ENCODE data around the gene TMEM256.
"Not testable (repeated sequence)": the region's sequence is repeated elsewhere in the genome, so short reads cannot be mapped to it uniquely, and the experiment has no call there.

DNA sequence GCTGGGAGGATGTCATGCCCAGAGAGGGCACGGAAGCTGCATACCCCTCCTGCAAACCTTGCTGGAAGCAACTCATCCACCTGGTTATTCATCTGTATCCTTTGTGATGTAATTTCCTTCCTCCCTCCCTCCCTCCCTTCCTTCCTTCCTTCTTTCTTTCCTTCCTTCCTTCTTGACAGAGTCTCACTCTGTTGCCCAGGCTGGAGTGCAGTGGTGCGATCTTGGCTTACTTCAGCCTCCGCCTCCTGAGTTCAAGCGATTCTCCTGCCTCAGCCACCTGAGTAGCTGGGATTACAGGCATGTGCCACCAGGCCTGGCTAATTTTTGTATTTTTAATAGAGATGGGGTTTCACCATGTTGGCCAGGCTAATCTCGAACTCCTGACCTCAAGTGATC, 35.3 kb downstream of the TMEM256 start:
- TF ChIP-seq, protein P1, sequence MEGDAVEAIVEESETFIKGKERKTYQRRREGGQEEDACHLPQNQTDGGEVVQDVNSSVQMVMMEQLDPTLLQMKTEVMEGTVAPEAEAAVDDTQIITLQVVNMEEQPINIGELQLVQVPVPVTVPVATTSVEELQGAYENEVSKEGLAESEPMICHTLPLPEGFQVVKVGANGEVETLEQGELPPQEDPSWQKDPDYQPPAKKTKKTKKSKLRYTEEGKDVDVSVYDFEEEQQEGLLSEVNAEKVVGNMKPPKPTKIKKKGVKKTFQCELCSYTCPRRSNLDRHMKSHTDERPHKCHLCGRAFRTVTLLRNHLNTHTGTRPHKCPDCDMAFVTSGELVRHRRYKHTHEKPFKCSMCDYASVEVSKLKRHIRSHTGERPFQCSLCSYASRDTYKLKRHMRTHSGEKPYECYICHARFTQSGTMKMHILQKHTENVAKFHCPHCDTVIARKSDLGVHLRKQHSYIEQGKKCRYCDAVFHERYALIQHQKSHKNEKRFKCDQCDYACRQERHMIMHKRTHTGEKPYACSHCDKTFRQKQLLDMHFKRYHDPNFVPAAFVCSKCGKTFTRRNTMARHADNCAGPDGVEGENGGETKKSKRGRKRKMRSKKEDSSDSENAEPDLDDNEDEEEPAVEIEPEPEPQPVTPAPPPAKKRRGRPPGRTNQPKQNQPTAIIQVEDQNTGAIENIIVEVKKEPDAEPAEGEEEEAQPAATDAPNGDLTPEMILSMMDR (IDR thresholded peaks at IDR 0.05), result not testable (repeated sequence)
- not testable (repeated sequence) for TF ChIP-seq POLR2A (IDR thresholded peaks at IDR 0.05; ENCODE audit: low read depth); POLR2AphosphoS5 (IDR thresholded peaks at IDR 0.05); EP300 (IDR thresholded peaks at IDR 0.05)
